Measurements from ENCODE around the gene MAP1LC3B.

MAP1LC3B gene

DNA sequence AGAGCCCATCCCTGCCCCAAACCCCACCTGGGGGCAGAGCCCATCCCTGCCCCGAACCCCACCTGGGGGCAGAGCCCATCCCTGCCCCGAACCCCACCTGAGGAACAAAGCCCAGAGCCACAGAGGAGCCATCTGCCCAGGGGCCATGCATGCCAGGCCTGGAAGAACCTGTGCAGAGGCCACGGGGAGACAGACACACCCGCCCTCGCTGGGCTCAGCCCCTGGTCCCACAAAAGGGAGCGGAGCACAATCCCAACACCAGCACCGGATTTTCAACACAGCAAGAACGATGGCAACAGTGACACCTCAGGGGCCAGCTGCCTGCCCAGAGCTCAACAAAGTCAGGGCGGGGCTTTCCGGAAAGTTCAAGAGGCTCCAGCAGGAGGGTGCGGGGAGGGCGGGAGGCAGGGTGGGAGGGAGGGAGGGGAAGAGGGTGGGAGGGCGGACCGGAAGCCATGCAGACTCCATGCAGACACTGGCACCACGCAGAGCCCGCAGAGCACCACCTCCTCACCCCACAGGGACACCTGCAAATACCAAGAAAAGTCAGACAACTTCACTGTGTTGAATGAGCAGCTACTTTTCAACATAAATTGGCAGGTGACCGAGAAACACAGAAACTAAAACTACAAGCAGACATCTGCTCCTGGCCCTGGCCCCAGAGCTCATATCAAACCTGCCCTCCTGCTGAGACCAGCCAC is 47.1 kb upstream of the MAP1LC3B start:
- TF ChIP-seq, protein P1, sequence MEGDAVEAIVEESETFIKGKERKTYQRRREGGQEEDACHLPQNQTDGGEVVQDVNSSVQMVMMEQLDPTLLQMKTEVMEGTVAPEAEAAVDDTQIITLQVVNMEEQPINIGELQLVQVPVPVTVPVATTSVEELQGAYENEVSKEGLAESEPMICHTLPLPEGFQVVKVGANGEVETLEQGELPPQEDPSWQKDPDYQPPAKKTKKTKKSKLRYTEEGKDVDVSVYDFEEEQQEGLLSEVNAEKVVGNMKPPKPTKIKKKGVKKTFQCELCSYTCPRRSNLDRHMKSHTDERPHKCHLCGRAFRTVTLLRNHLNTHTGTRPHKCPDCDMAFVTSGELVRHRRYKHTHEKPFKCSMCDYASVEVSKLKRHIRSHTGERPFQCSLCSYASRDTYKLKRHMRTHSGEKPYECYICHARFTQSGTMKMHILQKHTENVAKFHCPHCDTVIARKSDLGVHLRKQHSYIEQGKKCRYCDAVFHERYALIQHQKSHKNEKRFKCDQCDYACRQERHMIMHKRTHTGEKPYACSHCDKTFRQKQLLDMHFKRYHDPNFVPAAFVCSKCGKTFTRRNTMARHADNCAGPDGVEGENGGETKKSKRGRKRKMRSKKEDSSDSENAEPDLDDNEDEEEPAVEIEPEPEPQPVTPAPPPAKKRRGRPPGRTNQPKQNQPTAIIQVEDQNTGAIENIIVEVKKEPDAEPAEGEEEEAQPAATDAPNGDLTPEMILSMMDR (IDR thresholded peaks at IDR 0.05; ENCODE audit: insufficient read depth, low read length, missing control alignments): no peak
- no peak for DNase-seq (ENCODE audit: low read depth, low spot score)
- POLR2A ChIA-PET: no interaction called here
- H3K4me3 ChIP-seq (ENCODE audit: low read depth, low read length): no peak overlapping the region
- CTCF ChIA-PET: interaction anchor here (3.0 kb wide), 1 partner anchor 21 kb away, joined by 10 read pairs; no protein-coding TSS in a partner anchor

DNA sequence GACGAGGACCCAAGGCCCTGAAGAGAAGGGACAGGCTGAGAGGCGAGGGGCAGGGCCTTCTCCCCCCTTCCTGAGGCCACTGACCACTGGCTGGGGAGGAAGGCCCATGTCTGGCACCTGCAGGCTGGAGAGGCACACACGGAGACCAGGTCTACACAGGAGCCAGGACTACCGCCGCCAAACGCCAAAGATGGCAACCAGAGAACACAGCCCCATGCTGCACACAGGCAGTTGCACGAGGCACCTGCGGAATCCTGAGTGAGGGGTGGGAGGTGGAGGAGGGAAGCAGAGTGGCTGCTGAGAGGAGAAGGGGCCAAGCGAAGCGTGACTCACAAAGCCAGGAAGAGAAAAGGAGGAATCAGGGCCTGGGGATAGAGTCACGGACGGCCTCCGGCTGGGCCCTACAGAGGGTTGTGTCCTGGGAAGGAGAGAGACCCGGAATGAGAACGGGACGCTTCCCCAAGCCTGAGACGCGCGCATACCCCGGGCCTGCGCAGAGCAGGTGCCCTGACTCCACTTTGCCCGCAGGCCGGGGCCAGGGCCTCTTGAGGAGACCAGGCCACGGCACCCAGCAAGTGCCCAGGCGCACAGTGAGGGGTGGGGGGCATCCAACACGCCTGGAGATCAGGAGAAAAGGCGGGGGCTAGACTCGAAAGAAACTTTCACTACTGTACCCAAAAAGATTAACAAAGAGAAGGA is 46.3 kb upstream of the MAP1LC3B start:
- ChIA-PET CTCF (no interaction called here), POLR2A (no interaction called here)
- TF ChIP-seq, protein P1 (IDR thresholded peaks at IDR 0.05; ENCODE audit: insufficient read depth, low read length, missing control alignments): no peak
- no peak overlapping the region for H3K4me3 ChIP-seq (ENCODE audit: low read depth, low read length)
- DNase-seq (ENCODE audit: low read depth, low spot score): no peak

GRCh38 chr16:87346517-87347060 is 45.5 kb upstream of the MAP1LC3B start:
- CTCF ChIA-PET: no interaction called here
- no peak overlapping the region for H3K4me3 ChIP-seq (ENCODE audit: low read depth, low read length)
- POLR2A ChIA-PET: no interaction called here
- TF ChIP-seq, protein P1 (IDR thresholded peaks at IDR 0.05; ENCODE audit: insufficient read depth, low read length, missing control alignments): no peak
- DNase-seq (ENCODE audit: low read depth, low spot score): no peak

- TF ChIP-seq, protein P1 (IDR thresholded peaks at IDR 0.05; ENCODE audit: insufficient read depth, low read length, missing control alignments): no peak
- ChIA-PET POLR2A (no interaction called here), CTCF (interaction anchor here (0.6 kb wide), 1 partner anchor 21 kb away, joined by 3 read pairs; no protein-coding TSS in a partner anchor)
- DNase-seq (ENCODE audit: low read depth, low spot score): no peak
- H3K4me3 ChIP-seq (ENCODE audit: low read depth, low read length): no peak overlapping the region
These were observed 44.1 kb upstream of the MAP1LC3B start for GRCh38 chr16:87347932-87348615.

- no peak for DNase-seq (ENCODE audit: low read depth, low spot score)
- POLR2A ChIA-PET: no interaction called here
- TF ChIP-seq, protein P1 (IDR thresholded peaks at IDR 0.05; ENCODE audit: insufficient read depth, low read length, missing control alignments): no peak
- H3K4me3 ChIP-seq (ENCODE audit: low read depth, low read length): no peak overlapping the region
- CTCF ChIA-PET: interaction anchor here (0.6 to 1.5 kb wide), 4 partner anchors 9 to 23 kb away, joined by 3 read pairs; no protein-coding TSS in a partner anchor
These were observed 43.4 kb upstream of the MAP1LC3B start for GRCh38 chr16:87348616-87349157.

Measured in AG04449 (cell line).